ENCODE data around the gene TMEM184C.

GRCh38 chr4:147626903-147627302 is 9.7 kb downstream of the TMEM184C start:
- TF ChIP-seq EZH2 (IDR thresholded peaks at IDR 0.05; ENCODE audit: low read depth, unreplicated experiment) (no peak), POLR2AphosphoS5 (IDR thresholded peaks at IDR 0.05; ENCODE audit: low read depth) (no peak), EZH2phosphoT487 (IDR thresholded peaks at IDR 0.05; ENCODE audit: unreplicated experiment) (no peak), REST (IDR thresholded peaks at IDR 0.05; ENCODE audit: unreplicated experiment) (no peak), CREB1 (CRISPR knock-in tag; IDR thresholded peaks at IDR 0.05; ENCODE audit: low read depth) (no peak), JUNB (IDR thresholded peaks at IDR 0.05; ENCODE audit: unreplicated experiment) (no peak), ZNF462 (CRISPR knock-in tag; IDR thresholded peaks at IDR 0.05) (no peak)
- TF ChIP-seq, protein P1, sequence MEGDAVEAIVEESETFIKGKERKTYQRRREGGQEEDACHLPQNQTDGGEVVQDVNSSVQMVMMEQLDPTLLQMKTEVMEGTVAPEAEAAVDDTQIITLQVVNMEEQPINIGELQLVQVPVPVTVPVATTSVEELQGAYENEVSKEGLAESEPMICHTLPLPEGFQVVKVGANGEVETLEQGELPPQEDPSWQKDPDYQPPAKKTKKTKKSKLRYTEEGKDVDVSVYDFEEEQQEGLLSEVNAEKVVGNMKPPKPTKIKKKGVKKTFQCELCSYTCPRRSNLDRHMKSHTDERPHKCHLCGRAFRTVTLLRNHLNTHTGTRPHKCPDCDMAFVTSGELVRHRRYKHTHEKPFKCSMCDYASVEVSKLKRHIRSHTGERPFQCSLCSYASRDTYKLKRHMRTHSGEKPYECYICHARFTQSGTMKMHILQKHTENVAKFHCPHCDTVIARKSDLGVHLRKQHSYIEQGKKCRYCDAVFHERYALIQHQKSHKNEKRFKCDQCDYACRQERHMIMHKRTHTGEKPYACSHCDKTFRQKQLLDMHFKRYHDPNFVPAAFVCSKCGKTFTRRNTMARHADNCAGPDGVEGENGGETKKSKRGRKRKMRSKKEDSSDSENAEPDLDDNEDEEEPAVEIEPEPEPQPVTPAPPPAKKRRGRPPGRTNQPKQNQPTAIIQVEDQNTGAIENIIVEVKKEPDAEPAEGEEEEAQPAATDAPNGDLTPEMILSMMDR (conservative IDR thresholded peaks at IDR 0.05; ENCODE audit: low read depth in 2 of 2), result no peak
- TF ChIP-seq, protein P2, sequence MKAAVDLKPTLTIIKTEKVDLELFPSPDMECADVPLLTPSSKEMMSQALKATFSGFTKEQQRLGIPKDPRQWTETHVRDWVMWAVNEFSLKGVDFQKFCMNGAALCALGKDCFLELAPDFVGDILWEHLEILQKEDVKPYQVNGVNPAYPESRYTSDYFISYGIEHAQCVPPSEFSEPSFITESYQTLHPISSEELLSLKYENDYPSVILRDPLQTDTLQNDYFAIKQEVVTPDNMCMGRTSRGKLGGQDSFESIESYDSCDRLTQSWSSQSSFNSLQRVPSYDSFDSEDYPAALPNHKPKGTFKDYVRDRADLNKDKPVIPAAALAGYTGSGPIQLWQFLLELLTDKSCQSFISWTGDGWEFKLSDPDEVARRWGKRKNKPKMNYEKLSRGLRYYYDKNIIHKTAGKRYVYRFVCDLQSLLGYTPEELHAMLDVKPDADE (IDR thresholded peaks at IDR 0.05), result no peak
